Upper lobe of left lung (tissue), 6 donors: ENCODE measurements around the gene MAEA. TPM values are rescaled to one million over a fixed set of nuclear protein-coding genes. Genes with fewer than 3 reads are reported as not detected.

ENCODE experiments used
- ATAC-seq, 2 donors: fragments of 200-7000 bp; cut with Tn5 transposase; one replicate each; pipeline ENCODE4 v1.9.1; 2022; ENCODE audit warnings: mild to moderate bottlenecking in 2 of 2, moderate library complexity in 2 of 2; ENCODE audit not compliant: low FRiP score in 2 of 2
- DNase-seq, 2 donors: peaks; one replicate each; pipeline ENCODE4 v3.0.0-alpha.2; 2019 to 2020
- H3K27ac ChIP-seq, 4 donors: fragments of 200-600 bp; sonication (generic); one replicate each; pipeline ENCODE4 v1.5.1; 2016 to 2019
- H3K27me3 ChIP-seq, 4 donors: fragments of 200-600 bp; sonication (generic); one replicate each; pipeline ENCODE4 v1.5.1; 2017 to 2019
- H3K36me3 ChIP-seq, 4 donors: fragments of 200-600 bp; sonication (generic); one replicate each; pipeline ENCODE4 v1.5.1; 2016 to 2019
- H3K4me1 ChIP-seq, 4 donors: fragments of 200-600 bp; sonication (generic); one replicate each; pipeline ENCODE4 v1.5.1; 2018 to 2019
- H3K4me3 ChIP-seq, 4 donors: fragments of 200-600 bp; sonication (generic); one replicate each; pipeline ENCODE4 v1.5.1; 2017 to 2019; ENCODE audit warnings: mild to moderate bottlenecking in 2 of 4, moderate library complexity in 1 of 4
- H3K9me3 ChIP-seq, 4 donors: fragments of 200-600 bp; sonication (generic); one replicate each; pipeline ENCODE4 v1.5.1; 2018 to 2019
- EP300 ChIP-seq, 4 donors: sonication (generic); formaldehyde crosslinking; IDR thresholded peaks; one replicate each; pipeline ENCODE4 v1.5.1; 2017; ENCODE audit warnings: antibody characterized with exemption in 4 of 4, control low read depth in 2 of 4
- POLR2A ChIP-seq, 4 donors: fragments of 450-650 bp; IDR thresholded peaks; one replicate each; pipeline ENCODE4 v1.5.1; 2016 to 2017; ENCODE audit warnings: antibody characterized with exemption in 4 of 4, mild to moderate bottlenecking in 2 of 4
- POLR2AphosphoS5 ChIP-seq, 2 donors: sonication (generic); formaldehyde crosslinking; IDR thresholded peaks; one replicate each; pipeline ENCODE4 v1.5.1; 2017; ENCODE audit warnings: antibody characterized with exemption in 2 of 2
- WGBS, 2 donors: methylation state at CpG; one replicate each; pipeline ENCODE4 v1.1.5; 2017 to 2018; 5-methylcytosine and 5-hydroxymethylcytosine counted together
- total RNA-seq, 6 donors: library from RNA; depleted of rRNA in 4 of 6; stranded (reverse); fragments of >200 nt in 4 of 6; gene quantifications; one replicate each; pipeline versions ENCODE4 v1.1.0 to v1.2.1, GENCODE V29; 2016 to 2021
- TF ChIP-seq, protein P1 (sequence below), 6 experiments: fragments of 450-650 bp in 4 of 6; fragments of 200-600 bp in 2 of 6; sonication (generic) in 2 of 6; IDR thresholded peaks; one replicate each; pipeline ENCODE4 v1.5.1; 2016 to 2019; ENCODE audit warnings: antibody characterized with exemption in 6 of 6
- donor health status: DM: no; HTN: no; CAD: no; lungs with moderate emphysema.
- donor health status: DM: no; HTN: yes; CAD: no; lungs with severe emphysema.

The MAEA gene
- total RNA-seq, 6 donors from 2014 or later: 58.5 to 289 (median 73.0) TPM

DNA sequence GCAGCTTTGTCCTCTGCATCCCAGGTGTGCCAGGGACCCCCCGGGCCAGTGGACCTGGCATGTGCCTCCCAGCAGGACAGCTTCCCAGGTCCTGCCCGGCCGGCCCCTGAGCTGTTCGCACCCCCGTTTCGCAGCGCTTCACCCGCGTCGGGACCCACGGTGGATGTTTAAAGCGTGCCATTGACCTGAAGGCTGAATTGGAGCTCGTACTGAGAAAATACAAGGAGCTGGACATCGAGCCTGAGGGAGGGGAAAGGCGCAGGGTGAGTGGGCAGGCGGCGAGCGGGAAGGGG, 65.2 kb downstream of the MAEA start:
- no peaks in the 10 kb centered on the region for H3K9me3 ChIP-seq
- 92 to 94% methylated on average over 17 to 18 of the region's 18 CpGs for WGBS, 2 donors
- ATAC-seq: no peak
- DNase-seq: peak in 1 of 2 donors; percentile 77
- H3K4me3 ChIP-seq: no peak overlapping the region
- TF ChIP-seq POLR2AphosphoS5 (IDR thresholded peaks at IDR 0.05) (no peak), EP300 (IDR thresholded peaks at IDR 0.05) (no peak), POLR2A (IDR thresholded peaks at IDR 0.05) (no peak)
- TF ChIP-seq, protein P1, sequence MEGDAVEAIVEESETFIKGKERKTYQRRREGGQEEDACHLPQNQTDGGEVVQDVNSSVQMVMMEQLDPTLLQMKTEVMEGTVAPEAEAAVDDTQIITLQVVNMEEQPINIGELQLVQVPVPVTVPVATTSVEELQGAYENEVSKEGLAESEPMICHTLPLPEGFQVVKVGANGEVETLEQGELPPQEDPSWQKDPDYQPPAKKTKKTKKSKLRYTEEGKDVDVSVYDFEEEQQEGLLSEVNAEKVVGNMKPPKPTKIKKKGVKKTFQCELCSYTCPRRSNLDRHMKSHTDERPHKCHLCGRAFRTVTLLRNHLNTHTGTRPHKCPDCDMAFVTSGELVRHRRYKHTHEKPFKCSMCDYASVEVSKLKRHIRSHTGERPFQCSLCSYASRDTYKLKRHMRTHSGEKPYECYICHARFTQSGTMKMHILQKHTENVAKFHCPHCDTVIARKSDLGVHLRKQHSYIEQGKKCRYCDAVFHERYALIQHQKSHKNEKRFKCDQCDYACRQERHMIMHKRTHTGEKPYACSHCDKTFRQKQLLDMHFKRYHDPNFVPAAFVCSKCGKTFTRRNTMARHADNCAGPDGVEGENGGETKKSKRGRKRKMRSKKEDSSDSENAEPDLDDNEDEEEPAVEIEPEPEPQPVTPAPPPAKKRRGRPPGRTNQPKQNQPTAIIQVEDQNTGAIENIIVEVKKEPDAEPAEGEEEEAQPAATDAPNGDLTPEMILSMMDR (IDR thresholded peaks at IDR 0.05): no peak
- H3K27ac ChIP-seq: no peak overlapping the region
- peaks cover 0 to 12% (median 7%) of the 10 kb centered on the region in 4 donors for H3K4me1 ChIP-seq
- peaks cover 0 to 80% (median 38%) of the 10 kb centered on the region in 4 donors for H3K36me3 ChIP-seq
- H3K27me3 ChIP-seq: no peaks in the 10 kb centered on the region

DNA sequence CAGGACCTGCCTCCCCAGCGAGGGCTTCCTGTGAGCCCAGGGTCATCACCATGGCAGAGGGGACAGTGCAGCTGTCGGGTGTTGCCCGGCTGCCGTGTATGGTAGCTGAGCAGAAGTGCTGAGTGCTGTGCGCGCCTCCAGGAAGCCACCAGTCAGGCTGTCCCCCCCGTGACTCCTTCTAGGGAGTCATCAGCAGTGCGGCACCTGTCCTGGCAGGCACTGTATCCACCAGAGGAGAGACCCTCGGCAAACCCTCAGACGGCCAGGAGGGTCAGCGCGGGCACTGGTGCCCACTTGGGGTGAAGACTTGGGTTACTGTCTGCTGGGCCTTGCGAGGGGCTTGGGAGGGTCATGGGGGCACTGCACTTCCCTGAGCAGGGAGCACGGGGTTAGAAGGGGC, 65.7 kb downstream of the MAEA start:
- WGBS, 2 donors: 89 to 92% methylated on average over 10 to 14 of the region's 14 CpGs
- Histone ChIP-seq H3K4me3 (no peak overlapping the region), H3K27me3 (no peaks in the 10 kb centered on the region), H3K36me3 (peaks cover 0 to 80% (median 38%) of the 10 kb centered on the region in 4 donors), H3K9me3 (no peaks in the 10 kb centered on the region), H3K27ac (no peak overlapping the region), H3K4me1 (peaks cover 0 to 10% (median 6%) of the 10 kb centered on the region in 4 donors)
- DNase-seq (peak in 1 of 2 donors; percentile 58), ATAC-seq (no peak)
- TF ChIP-seq, protein P1 (IDR thresholded peaks at IDR 0.05): no peak
- TF ChIP-seq POLR2AphosphoS5 (IDR thresholded peaks at IDR 0.05) (no peak), EP300 (IDR thresholded peaks at IDR 0.05) (no peak), POLR2A (IDR thresholded peaks at IDR 0.05) (no peak)

DNA sequence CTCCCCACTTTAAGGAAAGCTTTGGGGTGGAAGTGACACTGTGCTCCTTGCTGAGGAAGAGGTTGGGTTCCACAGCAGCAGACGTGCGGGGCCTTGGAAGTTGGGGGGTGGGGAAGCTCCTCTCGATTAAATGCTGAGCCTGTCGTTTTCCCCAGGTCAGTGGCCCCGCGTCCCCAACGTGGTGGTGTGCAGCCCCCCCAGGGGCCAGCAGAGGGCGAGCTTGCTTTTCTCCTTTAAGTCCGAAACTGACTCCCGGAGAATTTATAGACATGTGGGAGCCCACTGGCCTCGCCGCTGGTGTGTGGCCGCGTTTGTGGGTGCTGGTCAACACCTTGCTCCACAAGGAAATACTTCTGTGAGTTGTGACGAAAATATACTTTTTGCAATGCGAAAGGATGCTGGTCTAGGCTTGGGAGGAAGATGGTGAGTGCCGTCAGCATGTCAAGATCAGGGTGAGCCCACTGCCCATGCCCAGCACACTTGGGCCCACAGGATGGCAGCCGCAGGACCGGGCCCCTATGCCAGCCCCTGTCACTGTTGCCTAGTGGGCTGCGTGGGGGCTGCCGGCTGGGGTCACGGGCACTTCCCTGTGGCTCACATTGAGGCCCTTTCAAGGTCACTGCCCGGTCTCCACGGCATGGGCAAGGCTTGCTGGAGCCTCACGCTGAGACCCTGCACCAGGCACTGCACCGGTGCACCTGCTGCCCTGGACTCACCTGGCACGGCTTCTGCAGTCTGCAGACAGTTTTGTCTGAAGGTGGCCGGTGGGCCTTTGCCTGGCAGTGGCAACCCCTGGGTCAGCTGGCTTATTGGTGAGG, 66.7 kb downstream of the MAEA start:
- WGBS, 2 donors: 35 to 56% methylated on average over 15 to 28 of the region's 28 CpGs
- peak; percentile 57 to 93 for DNase-seq
- no peaks in the 10 kb centered on the region for H3K9me3 ChIP-seq
- peak in 1 of 2 donors; percentile 44 for ATAC-seq
- peaks cover 0 to 83% (median 41%) of the 10 kb centered on the region in 4 donors for H3K36me3 ChIP-seq
- H3K4me3 ChIP-seq: no peak overlapping the region
- H3K27me3 ChIP-seq: no peaks in the 10 kb centered on the region
- H3K27ac ChIP-seq: no peak overlapping the region
- no peak for TF ChIP-seq EP300 (IDR thresholded peaks at IDR 0.05)
- TF ChIP-seq, protein P1 (IDR thresholded peaks at IDR 0.05): peak; percentile 59 to 87 (median 78)
- peaks cover 0 to 10% (median 6%) of the 10 kb centered on the region in 4 donors for H3K4me1 ChIP-seq

DNA sequence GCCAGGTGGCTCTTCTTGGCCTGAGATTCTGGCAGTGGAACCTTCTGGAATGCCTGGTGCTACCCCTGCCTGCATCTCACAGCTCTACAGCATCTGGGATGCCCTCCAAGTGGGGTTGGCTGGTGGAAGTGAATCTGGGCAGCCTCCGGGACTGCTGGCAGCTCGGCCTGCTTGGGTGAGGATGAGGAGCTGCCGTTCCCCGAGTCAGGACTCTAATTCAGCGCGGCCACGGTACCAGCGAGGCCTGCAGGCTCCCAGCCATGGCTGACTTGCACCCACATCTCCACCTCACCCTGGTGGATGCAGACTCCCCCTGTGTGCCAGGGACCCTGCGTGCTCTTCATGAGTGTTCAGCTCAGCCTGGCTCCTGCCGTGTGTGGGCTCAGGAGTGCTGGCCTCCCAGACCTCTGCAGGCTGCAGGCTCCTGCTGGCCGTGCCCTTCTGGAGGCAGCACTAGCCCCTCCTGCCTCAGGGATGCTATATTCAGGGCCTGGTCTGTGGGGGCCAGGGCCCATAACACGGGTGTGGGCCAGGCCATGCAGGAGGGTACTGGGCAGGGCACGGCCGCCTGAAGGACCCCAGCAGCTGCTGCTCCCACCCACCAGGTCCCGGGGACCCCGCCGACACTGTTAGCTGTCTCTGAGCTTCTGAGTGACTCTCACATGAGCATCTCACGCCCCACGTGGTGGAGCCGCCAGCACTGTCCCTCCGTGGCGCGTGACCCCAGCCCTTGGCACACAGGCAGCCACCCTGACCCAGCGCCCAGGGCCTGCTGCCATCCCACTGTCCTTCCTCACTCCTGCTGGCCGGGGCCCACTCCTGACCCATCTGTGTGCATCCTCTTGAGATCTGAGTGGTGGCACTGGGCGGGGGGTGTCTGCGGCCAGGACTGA, 67.9 kb downstream of the MAEA start:
- TF ChIP-seq EP300 (IDR thresholded peaks at IDR 0.05) (no peak), POLR2A (IDR thresholded peaks at IDR 0.05) (no peak), POLR2AphosphoS5 (IDR thresholded peaks at IDR 0.05) (no peak)
- TF ChIP-seq, protein P1 (IDR thresholded peaks at IDR 0.05): no peak
- H3K9me3 ChIP-seq: no peaks in the 10 kb centered on the region
- H3K27me3 ChIP-seq: no peaks in the 10 kb centered on the region
- ATAC-seq (peak in 1 of 2 donors; percentile 0), DNase-seq (peak in 1 of 2 donors; percentile 74)
- peaks cover 0 to 6% (median 0%) of the 10 kb centered on the region in 4 donors for H3K4me1 ChIP-seq
- H3K36me3 ChIP-seq: peaks cover 0 to 86% (median 37%) of the 10 kb centered on the region in 4 donors
- 85 to 94% methylated on average over 5 to 15 of the region's 27 CpGs for WGBS, 2 donors
- H3K27ac ChIP-seq: no peak overlapping the region
- H3K4me3 ChIP-seq: no peak overlapping the region
